Activated T-cell treated with anti-CD3 and anti-CD28 coated beads for 4 hours (primary cell): ENCODE data around the gene ARHGEF2.

Source experiments
- DNase-seq: peaks from one replicate; pipeline ENCODE4 v3.0.0-alpha.2; 2020

The ARHGEF2 gene

GRCh38 chr1:155978325-155978972, at the start of gene ARHGEF2:
Gene ARHGEF2, minus strand, starts transcription at chr1:155978547. Its CDS starts 120 bp downstream, at chr1:155978427.
- peak; percentile 77 for DNase-seq

GRCh38 chr1:156026588-156026987, 48.2 kb upstream of the ARHGEF2 start:
- DNase-seq = no peak

GRCh38 chr1:156025876-156026275, 47.5 kb upstream of the ARHGEF2 start:
- no peak for DNase-seq

- DNase-seq = no peak
These were observed 46.5 kb upstream of the ARHGEF2 start for GRCh38 chr1:156024801-156025200.

DNA sequence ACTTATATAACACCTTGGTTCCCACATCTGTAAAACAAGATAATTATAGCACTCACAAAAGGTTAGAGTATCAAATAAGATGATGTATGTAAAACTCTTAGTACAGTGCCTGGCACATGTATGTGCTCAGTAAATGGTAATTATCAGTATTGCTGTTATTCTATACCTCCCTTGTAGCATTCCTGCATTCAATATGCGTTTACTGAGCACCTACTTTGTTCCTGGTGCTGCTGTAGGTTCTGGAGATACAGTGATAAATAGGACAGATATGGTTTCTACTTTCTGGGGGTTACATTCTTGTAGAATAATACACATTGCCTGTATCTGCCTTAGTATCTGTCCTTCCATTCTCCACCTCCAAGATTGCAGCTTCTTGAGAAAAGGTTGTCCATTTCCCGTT, 43.6 kb upstream of the ARHGEF2 start:
- no peak for DNase-seq

DNA sequence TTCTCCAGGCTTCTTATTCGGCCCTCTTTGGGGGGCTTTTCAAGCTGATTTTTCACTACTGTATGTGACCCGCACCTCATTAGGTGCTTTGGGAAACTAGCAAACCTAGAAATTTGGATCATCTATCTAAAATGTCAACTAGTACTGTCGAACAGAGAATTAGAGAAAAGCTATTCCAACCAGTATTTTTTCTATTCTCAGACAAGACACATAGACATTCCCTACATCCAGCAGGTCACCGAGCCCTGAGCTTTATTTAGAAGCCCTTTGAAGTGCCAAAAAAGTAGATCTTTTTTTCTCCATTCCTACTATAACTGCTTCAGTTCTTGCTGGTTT, 42.7 kb upstream of the ARHGEF2 start:
- no peak for DNase-seq

- DNase-seq = peak; percentile 72
These were observed 42.1 kb upstream of the ARHGEF2 start, which contains the start of gene SSR2 for GRCh38 chr1:156020293-156021092. Gene SSR2, minus strand, starts transcription at chr1:156020951. Its CDS starts 784 bp downstream, at chr1:156020167.

GRCh38 chr1:156019946-156020292, 41.6 kb upstream of the ARHGEF2 start:
- no peak for DNase-seq

- no peak for DNase-seq
These were observed 36.5 kb upstream of the ARHGEF2 start for GRCh38 chr1:156014829-156015228.

DNA sequence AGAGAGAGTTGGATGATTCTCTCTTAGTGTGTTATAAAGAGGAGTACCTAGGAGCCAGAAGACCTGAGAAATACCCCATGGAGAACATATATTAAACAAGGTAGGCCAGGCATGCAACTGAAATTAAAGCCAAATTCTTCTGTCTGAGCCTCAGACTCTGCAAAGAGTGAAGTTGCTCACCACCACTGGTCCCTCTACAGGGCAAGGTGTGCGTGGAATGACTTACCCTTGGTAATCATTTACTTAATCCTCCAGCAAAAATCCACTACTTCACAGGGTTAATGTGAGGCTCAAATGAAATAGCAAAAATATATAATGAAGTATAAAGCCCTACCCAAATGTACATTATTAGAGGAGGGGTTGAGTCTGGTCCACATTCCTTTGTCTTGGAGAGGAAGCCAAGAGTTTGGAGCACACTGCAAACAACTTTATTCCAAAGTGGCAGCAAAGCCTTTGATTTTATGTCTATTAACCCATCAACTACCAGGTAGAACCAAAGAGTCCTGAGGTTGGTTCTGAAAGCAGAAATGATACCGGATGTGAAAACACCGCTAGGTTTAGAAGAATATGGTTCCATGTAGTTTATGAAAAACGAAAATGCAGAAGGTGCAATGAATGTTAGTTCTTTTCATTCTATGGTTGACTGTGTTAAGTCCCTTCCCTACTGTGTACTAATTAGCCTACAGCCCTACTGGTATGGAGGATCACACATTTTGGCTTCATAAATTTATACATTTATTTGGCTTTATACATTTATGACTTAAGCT, 33.9 kb upstream of the ARHGEF2 start:
- no peak for DNase-seq

GRCh38 chr1:156009404-156009803, 31.1 kb upstream of the ARHGEF2 start:
- DNase-seq = no peak

DNA sequence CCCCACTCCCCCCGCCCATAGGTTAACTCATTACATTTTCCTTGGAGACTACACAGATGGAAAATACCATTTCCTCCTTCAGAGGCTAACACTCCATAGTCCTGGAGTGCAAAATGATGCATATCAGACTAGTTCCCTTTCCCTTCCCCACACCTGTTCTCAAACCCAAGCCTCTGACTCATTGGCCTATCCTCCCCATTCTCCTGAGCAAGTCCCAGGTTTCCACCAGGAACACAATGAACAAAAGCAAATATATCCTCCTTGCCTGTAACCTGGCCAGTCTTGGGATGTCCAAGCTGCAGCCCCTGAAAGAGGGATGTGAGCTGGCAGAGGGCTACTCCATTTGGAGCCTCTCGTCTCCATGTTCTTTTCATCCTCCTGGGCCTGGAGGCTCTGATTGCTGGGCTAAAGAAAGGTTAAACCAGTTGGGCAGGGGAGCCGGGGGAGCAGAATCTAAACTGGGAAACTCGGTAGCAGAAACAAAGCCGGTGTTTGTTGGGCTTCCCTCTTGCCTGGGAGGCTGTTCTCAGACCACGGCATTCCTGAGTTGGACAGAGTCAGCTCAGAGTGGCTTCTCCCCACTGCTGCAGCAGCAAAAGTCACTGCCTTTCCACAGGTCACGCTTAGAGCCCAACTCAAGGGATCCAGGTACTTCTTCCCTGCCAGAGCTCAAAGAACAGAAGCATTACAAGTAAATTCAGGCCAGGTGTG, 28.5 kb upstream of the ARHGEF2 start:
- no peak for DNase-seq

GRCh38 chr1:156004843-156005584, 26.7 kb upstream of the ARHGEF2 start:
- DNase-seq = no peak

- DNase-seq = no peak
These were observed 25.5 kb upstream of the ARHGEF2 start for GRCh38 chr1:156003923-156004188.

DNA sequence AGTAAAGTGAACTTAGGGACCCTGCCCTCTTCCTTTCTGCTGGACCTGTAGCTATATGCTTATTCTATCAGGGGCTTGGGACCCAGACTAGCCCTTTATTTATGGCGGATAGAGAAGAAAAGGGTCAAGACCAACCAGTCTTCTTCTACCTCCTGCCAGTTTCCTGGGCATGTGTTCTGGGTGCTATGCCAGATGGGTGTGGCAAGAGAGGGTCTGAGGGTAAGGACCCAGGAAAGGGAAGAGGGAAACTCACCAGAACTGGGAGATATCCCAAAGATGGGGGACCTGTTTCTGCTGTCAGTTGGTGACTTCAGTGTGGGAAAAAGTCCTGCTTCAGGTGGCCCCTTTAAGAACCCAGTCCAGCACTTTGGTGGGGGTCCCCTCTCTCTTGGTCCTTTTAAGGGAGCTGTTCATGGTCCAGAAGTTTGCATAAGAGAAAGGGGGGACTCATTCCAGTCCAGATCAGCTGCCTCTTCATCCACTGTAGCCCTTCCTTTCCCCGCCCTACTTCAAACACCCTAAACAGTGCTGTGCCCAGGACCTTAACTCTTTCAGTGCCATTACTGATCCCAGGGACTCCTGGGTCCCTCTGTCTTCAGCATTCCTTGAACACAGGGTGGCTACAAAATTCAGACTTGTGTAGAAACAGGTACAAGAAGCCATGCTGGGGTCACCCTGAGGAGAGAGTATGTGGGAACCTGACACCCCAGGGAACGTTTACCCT, 24.0 kb upstream of the ARHGEF2 start:
- DNase-seq = no peak

DNA sequence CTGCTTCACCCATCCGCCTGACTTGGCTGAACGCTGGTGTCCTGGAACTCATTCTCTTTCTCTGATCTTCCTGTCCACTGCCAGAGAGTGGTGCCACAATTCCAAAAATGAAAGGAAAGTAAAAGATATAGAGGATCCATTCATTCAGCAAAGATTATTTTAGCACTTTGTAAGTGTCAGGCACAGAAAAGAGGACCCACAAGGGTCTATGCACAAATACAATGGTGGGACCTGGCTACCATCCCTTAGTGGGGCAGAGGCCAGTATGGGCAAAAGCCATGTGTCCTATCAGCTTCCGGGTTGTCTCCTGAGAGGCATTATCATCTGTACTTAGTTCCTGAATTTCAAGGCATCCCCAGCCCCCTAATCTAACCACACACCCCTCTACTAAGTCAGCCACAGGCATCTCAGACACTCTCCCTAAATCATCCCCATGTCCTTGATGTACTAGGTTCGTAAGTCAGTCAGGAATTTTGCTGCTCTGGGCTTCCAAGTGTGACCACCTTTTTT, 23.4 kb upstream of the ARHGEF2 start:
- no peak for DNase-seq

DNA sequence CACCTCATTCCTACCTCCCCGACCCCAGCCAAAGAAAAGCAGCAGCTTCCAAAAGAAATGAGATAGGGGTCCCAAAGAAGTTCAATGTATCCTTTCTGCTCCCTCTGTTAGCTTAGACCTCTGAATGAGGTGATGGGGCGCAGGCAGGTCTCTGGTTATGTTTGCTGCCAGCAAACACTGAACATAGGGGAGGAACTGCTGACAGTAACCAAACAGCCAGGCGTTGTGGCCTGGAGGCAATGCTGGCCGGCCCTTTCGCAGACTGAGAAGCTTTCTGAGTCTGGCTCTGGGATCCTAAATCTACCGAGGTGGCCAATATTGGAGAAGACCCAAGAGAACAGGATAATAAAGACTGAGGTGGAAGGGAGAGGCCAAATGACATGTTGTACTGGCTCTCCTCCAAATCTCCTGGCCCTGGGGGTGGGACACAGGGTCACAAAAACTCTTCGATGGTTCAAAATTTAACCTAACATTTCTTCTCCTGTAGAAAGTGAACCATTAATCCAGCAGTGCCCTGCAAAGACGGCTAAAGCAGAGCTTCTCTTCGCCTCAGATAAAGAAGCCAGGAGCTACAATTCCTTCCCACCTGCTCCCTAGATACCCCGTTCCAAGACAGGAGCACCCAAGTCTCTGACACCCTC, 22.8 kb upstream of the ARHGEF2 start:
- DNase-seq = no peak

DNA sequence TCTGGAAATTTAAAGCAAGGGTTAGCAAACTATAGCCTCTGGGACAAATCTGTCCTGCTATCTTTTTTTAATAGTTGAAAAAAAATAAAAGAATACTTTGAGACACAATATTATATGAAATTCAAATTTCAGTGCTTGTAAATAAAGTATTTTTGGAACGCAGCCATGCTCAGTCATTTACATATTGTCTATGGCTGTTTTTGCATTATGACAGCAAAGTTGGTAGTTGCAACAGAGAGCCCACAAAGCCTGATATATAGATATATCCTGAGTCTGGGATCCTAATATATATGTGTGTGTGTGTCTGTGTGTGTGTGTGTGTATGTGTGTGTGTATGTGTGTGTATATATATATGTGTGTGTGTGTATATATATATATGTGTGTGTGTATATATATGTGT, 21.6 kb upstream of the ARHGEF2 start:
- no peak for DNase-seq

- DNase-seq = no peak
These were observed 17.8 kb upstream of the ARHGEF2 start for GRCh38 chr1:155996166-155996565.

DNA sequence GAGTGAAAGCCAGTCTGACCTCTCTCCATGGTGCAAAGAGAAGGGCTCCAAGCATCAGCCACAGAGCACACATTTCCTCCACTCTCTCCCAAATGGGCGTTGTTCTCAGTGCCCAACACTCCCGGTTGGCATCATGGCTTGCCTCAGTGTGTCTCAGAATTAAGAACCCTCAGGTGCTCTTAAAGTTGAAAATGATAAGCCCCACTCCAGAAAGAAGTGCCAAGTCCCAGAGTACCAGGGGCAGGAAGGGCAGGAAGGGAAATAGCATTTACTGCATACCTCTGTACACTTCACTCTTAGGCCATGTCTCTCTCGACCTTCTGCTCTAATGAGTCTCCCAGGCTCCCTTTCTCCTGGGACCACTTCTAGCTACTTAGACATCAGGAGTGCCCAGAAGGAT, 15.2 kb upstream of the ARHGEF2 start:
- DNase-seq = no peak

DNA sequence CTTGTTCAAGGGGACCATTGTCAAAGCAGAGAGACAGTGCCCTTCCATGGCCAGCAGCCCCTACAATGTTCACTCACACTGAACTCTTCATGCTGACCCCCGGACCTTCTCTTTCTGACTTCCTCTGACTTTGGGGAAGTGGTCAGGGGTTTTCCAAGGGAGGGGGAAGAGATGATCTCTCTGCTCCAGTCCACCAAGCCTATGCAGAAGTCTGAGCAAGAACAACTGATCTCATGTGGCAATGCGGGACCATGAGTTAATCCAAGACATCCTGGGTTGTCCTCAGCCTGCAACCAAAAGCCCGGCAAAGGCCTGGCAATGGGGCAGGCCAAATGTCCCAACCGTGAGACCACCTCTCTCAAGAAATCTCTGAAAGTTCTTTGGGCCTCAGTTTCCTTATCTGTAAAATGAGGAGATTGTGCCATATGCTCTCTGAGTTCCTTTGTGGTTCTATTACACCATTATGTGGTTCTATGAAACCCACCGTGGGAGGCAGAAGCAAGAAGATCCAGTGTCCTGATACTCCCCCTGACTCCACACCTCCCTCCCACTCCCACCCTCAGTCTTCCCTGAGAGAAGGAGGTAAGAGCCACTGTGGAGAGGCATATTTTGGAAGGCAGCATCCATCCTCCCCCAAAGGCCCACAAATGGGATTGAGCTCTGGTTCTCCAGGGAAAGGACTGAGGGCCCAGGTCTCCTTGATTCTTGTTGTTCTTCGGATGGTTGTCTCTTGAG, 11.8 kb upstream of the ARHGEF2 start:
- DNase-seq = no peak
